T follicular helper cell (primary cell): Measurements from ENCODE around the gene OGFOD1.

Experiments used
- DNase-seq: peaks from one replicate; pipeline ENCODE4 v3.0.0-alpha.2; 2020; ENCODE audit warnings: low read depth
- total RNA-seq, 2 experiments: gene quantifications; one replicate each; lab custom pipeline; 2026; lab: John Stamatoyannopoulos, UW

Gene OGFOD1
- total RNA-seq: 72.4 to 141 reads per million in 2 experiments

DNA sequence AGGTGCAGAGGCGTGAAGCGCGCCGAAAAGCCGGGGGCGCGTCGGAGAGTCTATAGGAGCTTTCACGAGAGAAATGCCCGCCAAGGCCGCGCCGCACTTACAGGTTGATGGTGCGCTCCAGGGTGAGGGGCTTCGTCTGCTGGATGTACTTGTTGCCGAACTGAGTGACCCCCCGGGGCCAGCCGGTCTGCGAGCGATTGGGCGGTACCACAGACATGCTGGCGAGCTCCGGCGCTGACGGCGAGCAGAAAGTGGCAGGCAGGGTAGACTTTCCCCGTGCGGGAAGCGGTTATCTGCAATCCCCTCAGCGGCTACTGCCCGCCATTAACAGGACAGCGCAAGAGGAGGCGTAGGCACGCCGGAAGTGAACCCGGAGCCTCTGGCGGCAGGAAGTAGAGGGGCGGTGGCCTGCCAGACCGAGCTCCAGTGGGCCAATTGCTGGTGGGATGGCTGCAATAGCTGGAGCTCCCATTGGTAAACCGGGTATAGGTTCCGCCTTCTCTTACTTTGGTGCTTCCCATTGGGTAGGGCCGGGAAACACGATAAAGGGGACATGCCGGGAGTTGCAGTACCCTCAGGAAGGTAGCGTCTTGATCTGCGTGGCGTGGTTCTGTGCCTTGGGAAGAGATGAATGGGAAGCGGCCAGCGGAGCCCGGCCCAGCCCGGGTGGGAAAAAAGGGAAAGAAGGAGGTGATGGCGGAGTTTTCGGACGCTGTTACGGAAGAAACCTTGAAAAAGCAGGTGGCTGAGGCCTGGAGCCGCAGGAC lies at the start of gene OGFOD1, which contains the start of gene NUDT21:
OGFOD1 (plus strand) TSS at position 569 of the 767 bp plus-strand sequence; CDS start at position 628, 59 bp downstream.
NUDT21 (minus strand) TSS at position 347 of the 767 bp plus-strand sequence; CDS start at position 217, 130 bp downstream.
- DNase-seq: peak; percentile 87

DNA sequence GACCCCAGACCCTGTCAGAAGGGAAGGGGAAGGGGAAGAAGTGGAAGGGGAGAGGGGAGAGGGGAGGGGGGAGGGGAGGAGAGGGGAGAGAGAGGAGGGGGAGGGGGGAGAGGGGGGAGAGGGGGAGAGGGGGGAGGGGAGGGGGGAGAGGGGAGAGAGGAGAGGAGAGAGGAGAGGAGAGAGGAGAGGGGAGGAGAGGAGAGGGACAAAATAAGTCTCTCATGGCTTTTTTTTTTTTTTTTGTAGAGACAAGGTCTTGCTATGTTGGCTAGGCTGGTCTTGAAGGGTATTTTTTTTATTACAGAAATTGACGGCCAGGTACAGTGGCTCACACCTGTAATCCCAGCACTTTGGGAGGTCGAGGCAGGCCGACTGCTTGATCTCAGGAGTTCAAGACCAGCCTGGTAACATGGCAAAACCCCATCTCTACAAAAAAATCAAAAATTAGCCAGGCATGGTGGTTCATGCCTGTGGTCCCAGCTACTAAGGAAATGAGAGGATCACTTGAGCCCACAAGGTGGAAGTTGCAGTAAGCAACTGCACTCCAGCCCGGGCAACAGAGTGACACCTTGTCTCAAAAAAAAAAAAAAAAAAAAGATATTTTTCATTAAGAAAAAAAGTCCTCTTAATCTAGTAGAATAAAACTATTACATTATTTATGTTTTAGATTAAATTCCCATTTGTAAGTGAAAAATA lies 45.2 kb upstream of the OGFOD1 start:
- DNase-seq: no peak

DNA sequence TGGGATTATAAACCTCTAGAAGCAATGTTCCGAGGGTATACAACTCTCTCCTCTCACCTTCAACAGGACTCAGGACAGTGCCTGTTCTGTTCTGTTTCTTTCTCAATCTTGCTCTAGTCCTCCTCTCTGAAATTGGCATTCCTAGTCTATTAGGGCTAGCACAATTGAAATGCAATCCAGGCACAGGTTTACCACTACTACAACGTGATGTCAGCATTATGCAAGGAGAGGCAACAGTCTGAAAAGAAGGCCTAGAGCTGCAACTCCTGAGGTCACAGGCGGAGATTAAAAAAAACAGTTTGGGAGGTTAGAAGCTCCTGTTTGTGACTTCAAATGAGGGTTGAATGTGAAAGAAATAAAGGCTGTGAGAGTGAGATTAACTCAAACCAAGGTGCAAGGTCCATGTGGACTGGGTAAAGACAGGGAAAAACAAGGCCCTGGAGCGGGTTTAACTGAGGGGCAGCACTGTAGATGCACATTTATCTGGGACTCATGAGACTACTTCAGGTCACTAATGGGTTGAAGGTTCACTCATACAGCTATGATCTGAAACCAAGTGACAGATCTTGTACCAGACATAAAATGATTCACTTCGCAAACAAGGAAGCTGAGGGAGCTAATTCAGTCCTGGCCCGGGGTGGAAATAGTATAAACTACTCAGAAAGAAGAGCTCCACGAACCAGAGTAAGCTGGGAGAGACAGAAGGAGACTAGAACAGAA lies 42.8 kb upstream of the OGFOD1 start:
- DNase-seq: no peak

GRCh38 chr16:56409195-56409594 lies 42.2 kb upstream of the OGFOD1 start:
- no peak for DNase-seq

DNA sequence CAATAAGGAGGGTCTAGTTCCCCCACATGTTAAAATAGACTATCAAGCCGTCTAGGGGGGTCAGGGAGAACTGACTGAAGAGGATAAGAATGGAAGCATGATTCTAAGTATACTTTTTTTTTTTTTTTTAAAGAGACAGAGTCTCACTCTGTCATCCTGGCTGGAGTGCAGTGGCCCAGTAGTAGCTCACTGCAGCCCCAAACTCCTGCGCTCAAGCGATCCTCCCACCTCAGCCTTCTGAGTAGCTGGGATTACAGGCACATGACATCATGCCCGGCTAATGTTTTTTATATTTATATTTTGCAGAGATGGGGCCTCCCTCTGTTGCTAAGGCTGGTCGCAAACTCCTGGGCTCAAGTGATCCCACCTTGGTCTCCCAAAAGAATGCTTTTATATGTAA lies 40.2 kb upstream of the OGFOD1 start:
- DNase-seq: no peak

DNA sequence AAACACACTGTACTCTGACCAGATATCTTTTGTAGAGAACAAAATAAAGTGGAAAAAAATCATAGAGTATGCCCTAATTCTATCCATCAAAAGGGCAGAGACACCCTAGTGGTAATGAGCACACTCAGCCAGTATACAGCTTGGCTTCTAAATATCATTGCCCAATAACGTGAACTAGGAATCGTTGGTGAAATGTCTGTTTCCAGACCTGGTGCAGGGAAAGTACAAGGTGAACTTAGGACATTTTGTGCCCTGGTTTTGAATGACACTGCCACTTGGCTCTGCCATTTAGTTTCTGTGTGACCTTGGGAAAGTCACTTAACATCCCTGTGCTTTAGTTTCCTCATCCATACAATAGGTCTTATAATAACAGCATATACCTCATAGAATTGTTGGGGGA lies 39.7 kb upstream of the OGFOD1 start:
- DNase-seq: no peak

DNA sequence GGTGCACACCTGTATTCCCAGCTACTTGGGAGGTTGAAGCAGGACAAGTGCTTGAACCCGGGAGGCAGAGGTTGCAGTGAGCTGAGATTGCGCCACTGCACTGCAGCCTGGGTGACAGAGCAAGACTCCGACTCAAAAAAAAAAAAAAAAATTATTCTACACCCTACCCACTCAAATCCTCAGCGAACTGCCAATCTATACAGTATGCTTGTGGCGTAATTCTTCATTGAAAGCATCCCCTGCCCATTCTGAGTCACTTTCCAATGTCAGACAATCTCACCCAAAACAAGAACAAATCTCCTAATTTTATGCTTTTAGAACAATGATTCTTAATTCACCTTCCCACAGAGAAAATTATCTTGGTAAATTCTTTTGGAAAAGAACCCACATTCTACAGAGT lies 38.0 kb upstream of the OGFOD1 start:
- DNase-seq: no peak

- no peak for DNase-seq
Measured at GRCh38 chr16:56414366-56414765, 37.0 kb upstream of the OGFOD1 start.

- DNase-seq: no peak
Measured at GRCh38 chr16:56415875-56416274, 35.5 kb upstream of the OGFOD1 start.

- DNase-seq: no peak
Measured at GRCh38 chr16:56417138-56417537, 34.2 kb upstream of the OGFOD1 start.

DNA sequence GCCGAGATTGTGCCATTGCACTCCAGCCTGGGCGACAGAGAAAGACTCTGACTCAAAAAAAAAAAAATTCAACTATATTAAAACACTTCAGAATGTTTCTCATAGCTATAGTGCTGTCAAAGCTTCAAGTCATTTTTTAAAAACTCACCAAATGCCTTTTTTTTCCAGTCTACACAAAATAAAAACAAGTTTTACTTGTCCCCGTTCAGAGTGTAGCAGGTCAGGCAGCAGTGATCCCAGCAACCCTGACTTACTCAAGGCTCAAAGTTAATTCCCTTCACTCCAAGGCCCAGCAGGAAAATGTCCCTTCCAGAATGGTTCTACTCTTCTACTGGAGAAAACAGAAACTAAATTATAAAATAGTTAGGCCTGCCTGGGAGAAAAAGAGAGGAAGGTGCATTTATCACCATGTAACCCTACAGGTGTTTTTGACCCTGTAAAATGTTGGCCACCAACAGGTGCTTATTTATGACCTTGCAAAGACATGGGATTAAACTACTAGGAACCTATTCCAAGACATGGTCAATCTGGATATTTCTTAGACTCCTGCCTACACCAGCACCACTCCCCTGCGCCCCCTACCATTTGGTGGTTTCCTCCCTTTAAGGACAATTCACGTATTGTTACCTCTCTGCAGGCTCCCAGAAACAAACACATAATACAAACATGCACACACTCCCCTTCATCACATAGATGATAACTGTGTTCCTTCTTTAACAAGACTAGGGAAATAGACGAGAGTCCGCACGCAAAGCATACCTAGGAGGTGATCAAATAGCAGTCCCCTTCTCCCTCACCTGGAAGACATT lies 31.4 kb upstream of the OGFOD1 start:
- no peak for DNase-seq

DNA sequence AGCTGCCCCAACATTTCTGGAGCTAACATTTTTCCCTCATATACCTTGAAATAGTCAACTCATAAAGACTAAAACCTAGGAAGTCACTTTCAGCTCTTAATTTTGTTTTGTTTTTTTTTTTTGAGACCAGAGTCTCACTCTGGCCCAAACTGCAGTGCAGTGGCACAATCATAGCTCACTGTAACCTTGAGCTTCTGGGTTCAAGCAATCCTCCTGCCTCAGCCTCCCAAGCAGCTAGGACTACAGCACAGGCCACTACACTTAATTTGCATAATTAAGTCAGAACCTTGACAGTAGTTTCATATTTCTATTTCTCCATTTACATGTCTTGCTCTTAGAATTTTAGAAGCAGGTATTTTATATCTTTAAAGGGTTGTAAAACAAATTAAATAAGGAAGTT lies 30.7 kb upstream of the OGFOD1 start:
- DNase-seq: no peak

DNA sequence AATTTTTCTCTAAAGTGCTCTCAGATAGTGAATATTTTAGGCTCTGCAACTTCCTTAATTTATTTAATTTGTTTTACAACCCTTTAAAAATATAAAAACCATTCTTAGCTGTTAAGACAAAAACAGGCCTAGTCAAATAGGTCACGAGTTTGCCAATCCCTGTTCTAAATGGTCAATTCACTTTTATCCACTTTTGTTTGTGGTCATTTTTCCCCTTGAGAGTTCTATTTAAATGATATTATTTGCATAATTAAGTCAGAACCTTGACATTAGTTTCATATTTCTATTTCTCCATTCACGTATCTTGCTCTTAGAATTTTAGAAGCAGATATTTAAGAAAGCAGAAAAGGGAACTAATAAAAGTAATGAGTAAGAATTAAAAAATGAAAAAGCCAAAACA lies 30.0 kb upstream of the OGFOD1 start:
- DNase-seq: no peak

- DNase-seq: no peak
Measured at GRCh38 chr16:56421976-56422669, 29.2 kb upstream of the OGFOD1 start.

DNA sequence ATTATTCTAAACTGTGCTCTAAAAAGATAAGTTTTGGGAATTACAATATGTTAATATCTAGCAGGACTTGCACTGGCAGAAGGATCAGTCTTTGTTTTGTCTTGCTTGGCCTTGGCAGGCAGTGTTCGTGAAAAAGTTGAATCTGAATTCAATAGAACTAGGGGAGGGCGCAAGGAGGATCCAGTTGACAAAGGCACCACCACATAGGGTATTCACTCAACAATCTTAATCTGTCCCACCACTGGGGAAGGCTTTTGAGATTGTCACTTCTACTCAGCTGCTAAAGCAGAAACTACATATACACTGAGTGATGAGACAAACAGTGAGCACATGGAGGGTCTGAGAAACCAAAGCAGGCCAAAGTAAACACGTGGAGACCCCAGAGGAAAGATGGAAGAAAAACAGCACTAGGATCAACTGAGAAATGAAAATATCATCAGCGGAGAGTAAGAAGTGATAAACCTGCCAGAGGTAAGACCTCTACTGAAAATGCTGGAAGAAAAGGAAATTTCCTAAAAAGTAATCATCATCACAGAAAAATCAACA lies 28.4 kb upstream of the OGFOD1 start:
- DNase-seq: no peak

- no peak for DNase-seq
Measured at GRCh38 chr16:56423584-56424403, 27.6 kb upstream of the OGFOD1 start.

- DNase-seq: no peak
Measured at GRCh38 chr16:56424404-56424764, 27.0 kb upstream of the OGFOD1 start.

DNA sequence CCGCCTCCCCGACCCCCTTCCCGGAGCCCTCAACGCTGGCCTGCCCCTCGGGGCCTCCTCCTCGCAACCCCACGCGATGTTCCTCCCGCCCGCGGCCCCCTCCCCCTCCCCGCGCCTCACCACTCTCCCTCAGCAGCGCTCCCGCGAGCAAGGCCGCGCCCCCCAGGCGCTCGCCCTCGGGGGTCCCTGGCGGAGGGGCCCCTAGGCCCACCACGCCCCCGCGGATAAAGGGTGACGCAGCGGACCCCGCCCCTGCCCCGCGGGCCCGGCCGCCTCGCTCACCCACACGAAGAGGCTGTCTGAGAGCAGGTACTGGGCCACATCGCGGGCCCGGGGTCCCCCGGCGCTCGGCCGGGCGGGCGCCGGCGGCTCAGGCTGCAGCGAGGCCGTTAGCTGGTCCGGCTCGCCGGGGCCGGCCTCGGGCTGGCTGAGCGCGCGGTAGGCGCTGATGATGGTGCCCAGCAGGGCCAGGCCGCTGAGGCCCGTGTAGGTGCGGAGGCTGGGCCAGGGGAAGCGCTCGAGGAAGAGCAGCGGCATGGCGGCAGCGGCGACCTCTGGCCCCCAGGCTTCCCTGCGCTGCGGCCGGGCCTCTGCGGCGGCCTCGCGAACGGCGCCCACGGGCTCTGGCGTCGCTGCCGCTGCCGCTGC lies 26.4 kb upstream of the OGFOD1 start:
- DNase-seq: peak; percentile 15

GRCh38 chr16:56425439-56425832 lies 25.9 kb upstream of the OGFOD1 start, which contains the start of gene AMFR:
Gene AMFR (minus strand): TSS chr16:56425545. CDS start chr16:56425327, 218 bp downstream.
- DNase-seq: peak; percentile 50
